Measurements from ENCODE around the gene NANP. TPM values are rescaled to one million over a fixed set of nuclear protein-coding genes. Genes with fewer than 3 reads are reported as not detected.
"Not testable (repeated sequence)": the region's sequence is repeated elsewhere in the genome, so short reads cannot be mapped to it uniquely, and the experiment has no call there.

The NANP gene
- total RNA-seq, 1 experiment from 2014 or later, result 7.5 TPM

- H3K4me2 ChIP-seq, result no peak overlapping the region
- no peak for TF ChIP-seq CTCF (conservative IDR thresholded peaks at IDR 0.05)
- TF ChIP-seq EZH2 (IDR thresholded peaks at IDR 0.05; ENCODE audit: low read depth), result no peak
- no peaks in the 10 kb centered on the region for H3K36me3 ChIP-seq (ENCODE audit: low read depth)
- no peak for DNase-seq
- H3K9me2 ChIP-seq (ENCODE audit: insufficient read depth), result no peaks in the 10 kb centered on the region
- H3K27me3 ChIP-seq (ENCODE audit: insufficient read depth, low read depth), result no peaks in the 10 kb centered on the region
- H3F3A ChIP-seq (ENCODE audit: insufficient read depth, low read depth), result no peaks in the 10 kb centered on the region
- H3K4me1 ChIP-seq (replicated peaks; ENCODE audit: insufficient read depth), result no peaks in the 10 kb centered on the region
- ChIA-PET CTCF (no interaction called here), POLR2A (ENCODE audit: unreplicated experiment) (no interaction called here)
- H4K20me1 ChIP-seq (ENCODE audit: insufficient read depth), result no peaks in the 10 kb centered on the region
- H3K27ac ChIP-seq, result no peak overlapping the region
- H2AFZ ChIP-seq, result no peak overlapping the region
- H3K79me2 ChIP-seq (ENCODE audit: low read depth), result no peaks in the 10 kb centered on the region
- intact Hi-C loops (cut with micrococcal nuclease; ENCODE audit: unreplicated experiment), result no loop called here
- no TSS peak for BruUV-seq (replicated peaks)
- H3K9me3 ChIP-seq (ENCODE audit: insufficient read depth, low read depth), result no peaks in the 10 kb centered on the region
- H3K4me3 ChIP-seq, result no peak overlapping the region
Measured at GRCh38 chr20:25605148-25605547, 18.7 kb downstream of the NANP start.

DNA sequence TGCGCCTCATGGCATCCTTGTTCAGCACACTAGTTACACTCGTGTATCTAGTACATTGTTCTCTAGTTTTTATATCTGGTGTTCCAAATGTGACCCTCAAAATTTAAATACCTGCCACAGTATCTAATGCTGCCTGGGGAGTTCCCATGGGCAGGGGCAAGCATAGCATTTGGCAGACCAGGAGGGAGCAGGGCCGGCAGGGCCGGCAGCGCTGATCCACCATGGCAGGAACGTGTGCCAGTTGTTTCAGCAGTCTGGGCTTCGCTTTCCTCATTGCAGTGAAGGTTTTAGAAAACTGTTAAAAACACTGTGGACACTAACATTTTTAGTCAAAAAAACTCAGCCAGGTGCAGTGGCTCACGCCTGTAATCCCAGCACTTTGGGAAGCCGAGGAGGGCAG, 19.2 kb downstream of the NANP start:
- H3K27me3 ChIP-seq (ENCODE audit: insufficient read depth, low read depth), result no peaks in the 10 kb centered on the region
- no peaks in the 10 kb centered on the region for H3K4me1 ChIP-seq (replicated peaks; ENCODE audit: insufficient read depth)
- POLR2A ChIA-PET (ENCODE audit: unreplicated experiment), result no interaction called here
- H3K27ac ChIP-seq, result no peak overlapping the region
- H4K20me1 ChIP-seq (ENCODE audit: insufficient read depth), result no peaks in the 10 kb centered on the region
- TF ChIP-seq EZH2 (IDR thresholded peaks at IDR 0.05; ENCODE audit: low read depth) (no peak), CTCF (conservative IDR thresholded peaks at IDR 0.05) (no peak)
- no TSS peak for BruUV-seq (replicated peaks)
- no peaks in the 10 kb centered on the region for H3K9me3 ChIP-seq (ENCODE audit: insufficient read depth, low read depth)
- H3K4me2 ChIP-seq, result no peak overlapping the region
- no peaks in the 10 kb centered on the region for H3F3A ChIP-seq (ENCODE audit: insufficient read depth, low read depth)
- no peaks in the 10 kb centered on the region for H3K36me3 ChIP-seq (ENCODE audit: low read depth)
- H3K79me2 ChIP-seq (ENCODE audit: low read depth), result no peaks in the 10 kb centered on the region
- H2AFZ ChIP-seq, result no peak overlapping the region
- CTCF ChIA-PET, result no interaction called here
- H3K4me3 ChIP-seq, result no peak overlapping the region
- no peaks in the 10 kb centered on the region for H3K9me2 ChIP-seq (ENCODE audit: insufficient read depth)
- intact Hi-C loops (cut with micrococcal nuclease; ENCODE audit: unreplicated experiment), result no loop called here
- DNase-seq, result no peak

DNA sequence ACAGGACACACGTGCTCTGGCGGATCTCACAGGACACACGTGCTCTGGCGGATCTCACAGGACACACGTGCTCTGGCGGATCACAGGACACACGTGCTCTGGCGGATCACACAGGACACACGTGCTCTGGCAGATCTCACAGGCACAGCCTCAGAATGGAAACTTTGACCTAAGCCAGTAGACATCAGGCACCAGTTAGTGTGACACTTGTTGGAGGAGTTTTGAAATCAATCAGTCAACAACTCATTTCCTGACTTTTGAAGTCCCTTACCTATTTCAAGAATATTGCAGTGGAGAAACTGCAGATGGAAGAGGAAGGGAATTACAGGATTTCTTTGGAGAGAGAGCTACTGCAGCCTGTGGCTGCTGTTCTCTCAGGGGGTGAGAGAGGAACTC, 20.9 kb downstream of the NANP start:
- CTCF ChIA-PET; BruUV-seq (replicated peaks); H3K9me2 ChIP-seq (ENCODE audit: insufficient read depth); H3K36me3 ChIP-seq (ENCODE audit: low read depth); H2AFZ ChIP-seq; H3K27me3 ChIP-seq (ENCODE audit: insufficient read depth, low read depth); H3K27ac ChIP-seq; H3K4me2 ChIP-seq; H3K4me1 ChIP-seq (replicated peaks; ENCODE audit: insufficient read depth); DNase-seq; POLR2A ChIA-PET (ENCODE audit: unreplicated experiment); H3K79me2 ChIP-seq (ENCODE audit: low read depth); H3K4me3 ChIP-seq; H3K9me3 ChIP-seq (ENCODE audit: insufficient read depth, low read depth); H4K20me1 ChIP-seq (ENCODE audit: insufficient read depth); intact Hi-C loops (cut with micrococcal nuclease; ENCODE audit: unreplicated experiment); H3F3A ChIP-seq (ENCODE audit: insufficient read depth, low read depth): not testable (repeated sequence)

- H3K79me2 ChIP-seq (ENCODE audit: low read depth); H3K4me2 ChIP-seq; H3K4me1 ChIP-seq (replicated peaks; ENCODE audit: insufficient read depth); H4K20me1 ChIP-seq (ENCODE audit: insufficient read depth); H3K27me3 ChIP-seq (ENCODE audit: insufficient read depth, low read depth); H3K9me2 ChIP-seq (ENCODE audit: insufficient read depth); BruUV-seq (replicated peaks); POLR2A ChIA-PET (ENCODE audit: unreplicated experiment); H2AFZ ChIP-seq; H3K36me3 ChIP-seq (ENCODE audit: low read depth); intact Hi-C loops (cut with micrococcal nuclease; ENCODE audit: unreplicated experiment); H3F3A ChIP-seq (ENCODE audit: insufficient read depth, low read depth); H3K27ac ChIP-seq; H3K9me3 ChIP-seq (ENCODE audit: insufficient read depth, low read depth); DNase-seq; H3K4me3 ChIP-seq: not testable (repeated sequence)
- CTCF ChIA-PET, result interaction anchor here (0.6 kb wide), 1 partner anchor 48 kb away, joined by 5 read pairs; no protein-coding TSS in a partner anchor
Measured at GRCh38 chr20:25602191-25602913, 21.5 kb downstream of the NANP start.

All from PC-9 (cell line).